Measurements from ENCODE around the gene SHKBP1.

DNA sequence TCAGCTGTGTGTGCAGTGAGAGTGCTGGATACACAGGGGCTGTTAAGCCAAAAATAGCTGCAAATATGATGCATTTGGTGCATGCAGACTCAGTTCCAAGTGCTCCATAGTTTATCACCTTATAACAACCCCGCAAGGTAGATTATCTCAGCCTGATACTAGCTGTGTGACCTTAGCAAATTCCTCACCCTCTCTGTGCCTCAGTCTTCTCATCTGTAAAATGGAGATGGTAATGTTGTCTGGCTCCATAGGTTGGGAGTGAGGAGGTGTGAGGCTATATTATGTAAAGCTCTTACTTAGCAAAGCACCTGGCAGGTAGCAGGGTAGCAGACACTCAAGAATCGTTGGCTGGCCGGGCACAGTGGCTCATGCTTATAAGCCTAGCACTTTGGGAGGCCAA, 23.8 kb upstream of the SHKBP1 start:
- TF ChIP-seq RAD21 (IDR thresholded peaks at IDR 0.05) (no peak), HNF4A (conservative IDR thresholded peaks at IDR 0.05) (no peak), TAF1 (conservative IDR thresholded peaks at IDR 0.05) (no peak), NR2F2 (IDR thresholded peaks at IDR 0.05) (no peak)
- TF ChIP-seq, protein P1, sequence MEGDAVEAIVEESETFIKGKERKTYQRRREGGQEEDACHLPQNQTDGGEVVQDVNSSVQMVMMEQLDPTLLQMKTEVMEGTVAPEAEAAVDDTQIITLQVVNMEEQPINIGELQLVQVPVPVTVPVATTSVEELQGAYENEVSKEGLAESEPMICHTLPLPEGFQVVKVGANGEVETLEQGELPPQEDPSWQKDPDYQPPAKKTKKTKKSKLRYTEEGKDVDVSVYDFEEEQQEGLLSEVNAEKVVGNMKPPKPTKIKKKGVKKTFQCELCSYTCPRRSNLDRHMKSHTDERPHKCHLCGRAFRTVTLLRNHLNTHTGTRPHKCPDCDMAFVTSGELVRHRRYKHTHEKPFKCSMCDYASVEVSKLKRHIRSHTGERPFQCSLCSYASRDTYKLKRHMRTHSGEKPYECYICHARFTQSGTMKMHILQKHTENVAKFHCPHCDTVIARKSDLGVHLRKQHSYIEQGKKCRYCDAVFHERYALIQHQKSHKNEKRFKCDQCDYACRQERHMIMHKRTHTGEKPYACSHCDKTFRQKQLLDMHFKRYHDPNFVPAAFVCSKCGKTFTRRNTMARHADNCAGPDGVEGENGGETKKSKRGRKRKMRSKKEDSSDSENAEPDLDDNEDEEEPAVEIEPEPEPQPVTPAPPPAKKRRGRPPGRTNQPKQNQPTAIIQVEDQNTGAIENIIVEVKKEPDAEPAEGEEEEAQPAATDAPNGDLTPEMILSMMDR (IDR thresholded peaks at IDR 0.05; ENCODE audit: low read depth, low read length, missing input control): no peak
- TF ChIP-seq, protein P2, sequence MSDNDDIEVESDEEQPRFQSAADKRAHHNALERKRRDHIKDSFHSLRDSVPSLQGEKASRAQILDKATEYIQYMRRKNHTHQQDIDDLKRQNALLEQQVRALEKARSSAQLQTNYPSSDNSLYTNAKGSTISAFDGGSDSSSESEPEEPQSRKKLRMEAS (IDR thresholded peaks at IDR 0.05): no peak
- TF ChIP-seq, protein P3, sequence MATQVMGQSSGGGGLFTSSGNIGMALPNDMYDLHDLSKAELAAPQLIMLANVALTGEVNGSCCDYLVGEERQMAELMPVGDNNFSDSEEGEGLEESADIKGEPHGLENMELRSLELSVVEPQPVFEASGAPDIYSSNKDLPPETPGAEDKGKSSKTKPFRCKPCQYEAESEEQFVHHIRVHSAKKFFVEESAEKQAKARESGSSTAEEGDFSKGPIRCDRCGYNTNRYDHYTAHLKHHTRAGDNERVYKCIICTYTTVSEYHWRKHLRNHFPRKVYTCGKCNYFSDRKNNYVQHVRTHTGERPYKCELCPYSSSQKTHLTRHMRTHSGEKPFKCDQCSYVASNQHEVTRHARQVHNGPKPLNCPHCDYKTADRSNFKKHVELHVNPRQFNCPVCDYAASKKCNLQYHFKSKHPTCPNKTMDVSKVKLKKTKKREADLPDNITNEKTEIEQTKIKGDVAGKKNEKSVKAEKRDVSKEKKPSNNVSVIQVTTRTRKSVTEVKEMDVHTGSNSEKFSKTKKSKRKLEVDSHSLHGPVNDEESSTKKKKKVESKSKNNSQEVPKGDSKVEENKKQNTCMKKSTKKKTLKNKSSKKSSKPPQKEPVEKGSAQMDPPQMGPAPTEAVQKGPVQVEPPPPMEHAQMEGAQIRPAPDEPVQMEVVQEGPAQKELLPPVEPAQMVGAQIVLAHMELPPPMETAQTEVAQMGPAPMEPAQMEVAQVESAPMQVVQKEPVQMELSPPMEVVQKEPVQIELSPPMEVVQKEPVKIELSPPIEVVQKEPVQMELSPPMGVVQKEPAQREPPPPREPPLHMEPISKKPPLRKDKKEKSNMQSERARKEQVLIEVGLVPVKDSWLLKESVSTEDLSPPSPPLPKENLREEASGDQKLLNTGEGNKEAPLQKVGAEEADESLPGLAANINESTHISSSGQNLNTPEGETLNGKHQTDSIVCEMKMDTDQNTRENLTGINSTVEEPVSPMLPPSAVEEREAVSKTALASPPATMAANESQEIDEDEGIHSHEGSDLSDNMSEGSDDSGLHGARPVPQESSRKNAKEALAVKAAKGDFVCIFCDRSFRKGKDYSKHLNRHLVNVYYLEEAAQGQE (IDR thresholded peaks at IDR 0.05): no peak
- TF ChIP-seq, protein P4, sequence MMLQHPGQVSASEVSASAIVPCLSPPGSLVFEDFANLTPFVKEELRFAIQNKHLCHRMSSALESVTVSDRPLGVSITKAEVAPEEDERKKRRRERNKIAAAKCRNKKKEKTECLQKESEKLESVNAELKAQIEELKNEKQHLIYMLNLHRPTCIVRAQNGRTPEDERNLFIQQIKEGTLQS (IDR thresholded peaks at IDR 0.05): no peak
